Hepatocyte (in vitro differentiated cells): ENCODE measurements around the gene SLCO3A1.

Experiments
- EZH2 ChIP-seq: fragments of 200-600 bp; sonication (generic); IDR thresholded peaks from 2 replicates; pipeline ENCODE4 v1.6.1; 2016; ENCODE audit warnings: antibody characterized with exemption, mild to moderate bottlenecking, borderline replicate concordance
- EZH2phosphoT487 ChIP-seq: fragments of 200-600 bp; sonication (generic); IDR thresholded peaks from one replicate; pipeline ENCODE4 v1.6.1; 2018; ENCODE audit warnings: antibody characterized with exemption, mild to moderate bottlenecking, low read depth, moderate library complexity; ENCODE audit not compliant: unreplicated experiment, severe bottlenecking
- TF ChIP-seq, protein P1 (sequence below): fragments of 200-600 bp; sonication (generic); IDR thresholded peaks from 2 replicates; pipeline ENCODE4 v1.5.1; 2016; ENCODE audit warnings: antibody characterized with exemption, mild to moderate bottlenecking; ENCODE audit not compliant: poor library complexity

GRCh38 chr15:91929509-91929908, 76.0 kb downstream of the SLCO3A1 start:
- TF ChIP-seq, protein P1, sequence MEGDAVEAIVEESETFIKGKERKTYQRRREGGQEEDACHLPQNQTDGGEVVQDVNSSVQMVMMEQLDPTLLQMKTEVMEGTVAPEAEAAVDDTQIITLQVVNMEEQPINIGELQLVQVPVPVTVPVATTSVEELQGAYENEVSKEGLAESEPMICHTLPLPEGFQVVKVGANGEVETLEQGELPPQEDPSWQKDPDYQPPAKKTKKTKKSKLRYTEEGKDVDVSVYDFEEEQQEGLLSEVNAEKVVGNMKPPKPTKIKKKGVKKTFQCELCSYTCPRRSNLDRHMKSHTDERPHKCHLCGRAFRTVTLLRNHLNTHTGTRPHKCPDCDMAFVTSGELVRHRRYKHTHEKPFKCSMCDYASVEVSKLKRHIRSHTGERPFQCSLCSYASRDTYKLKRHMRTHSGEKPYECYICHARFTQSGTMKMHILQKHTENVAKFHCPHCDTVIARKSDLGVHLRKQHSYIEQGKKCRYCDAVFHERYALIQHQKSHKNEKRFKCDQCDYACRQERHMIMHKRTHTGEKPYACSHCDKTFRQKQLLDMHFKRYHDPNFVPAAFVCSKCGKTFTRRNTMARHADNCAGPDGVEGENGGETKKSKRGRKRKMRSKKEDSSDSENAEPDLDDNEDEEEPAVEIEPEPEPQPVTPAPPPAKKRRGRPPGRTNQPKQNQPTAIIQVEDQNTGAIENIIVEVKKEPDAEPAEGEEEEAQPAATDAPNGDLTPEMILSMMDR, result no peak
- TF ChIP-seq EZH2 (no peak), EZH2phosphoT487 (no peak)
